Stomach (tissue), 9 donors: ENCODE results near the gene KMT5C. TPM values are rescaled to one million over a fixed set of nuclear protein-coding genes. Genes with fewer than 3 reads are reported as not detected.

Source experiments
- DNase-seq, 2 donors: peaks; one replicate each; pipeline versions ENCODE4 v3.0.0 to v3.0.0-alpha.2; 2013 to 2019
- H3K27ac ChIP-seq, 5 donors: fragments of 200-600 bp in 4 of 5; sonication (generic) in 4 of 5; one replicate each; pipeline ENCODE4 v1.5.1; 2013 to 2019; ENCODE audit warnings: mild to moderate bottlenecking in 1 of 5, moderate library complexity in 1 of 5
- H3K27me3 ChIP-seq, 3 donors: fragments of 200-600 bp; sonication (generic); one replicate each; pipeline ENCODE4 v1.5.1; 2017 to 2019; ENCODE audit warnings: mixed run types in 1 of 3
- H3K36me3 ChIP-seq, 4 donors: fragments of 200-600 bp; sonication (generic); 1 replicate in 3 of 4; 2 replicates in 1 of 4; pipeline ENCODE4 v1.5.1; 2016 to 2019
- H3K4me1 ChIP-seq, 4 donors: fragments of 200-600 bp; sonication (generic); one replicate each; pipeline ENCODE4 v1.5.1; 2016 to 2019
- H3K4me3 ChIP-seq, 4 donors: fragments of 200-600 bp; sonication (generic) in 3 of 4; one replicate each; pipeline ENCODE4 v1.5.1; 2016 to 2019; ENCODE audit warnings: mild to moderate bottlenecking in 1 of 4
- H3K9me3 ChIP-seq, 4 donors: fragments of 200-600 bp; sonication (generic); one replicate each; pipeline ENCODE4 v1.5.1; 2016 to 2019
- EP300 ChIP-seq: sonication (generic); formaldehyde crosslinking; IDR thresholded peaks from one replicate; pipeline ENCODE4 v1.6.1; 2017; ENCODE audit warnings: antibody characterized with exemption
- POLR2A ChIP-seq, 4 donors: fragments of 450-650 bp; IDR thresholded peaks; one replicate each; pipeline ENCODE4 v1.6.1; 2016; ENCODE audit warnings: antibody characterized with exemption in 4 of 4, control low read depth in 2 of 4, mild to moderate bottlenecking in 1 of 4, moderate library complexity in 1 of 4
- POLR2AphosphoS5 ChIP-seq, 3 donors: sonication (generic); formaldehyde crosslinking; IDR thresholded peaks; one replicate each; pipeline ENCODE4 v1.6.1; 2016; ENCODE audit warnings: antibody characterized with exemption in 3 of 3
- WGBS, 5 donors: extraction: QIAGEN DNeasy Blood & Tissue Kit in 3 of 5; methylation state at CpG; one replicate each; pipeline versions ENCODE4 v1.1.5 to v1.1.7; 2013 to 2018; 5-methylcytosine and 5-hydroxymethylcytosine counted together
- intact Hi-C: fragments of 100-400 bp; cut with DNase I; formaldehyde crosslinking; loops from one replicate; pipeline ENCODE4 v1.15.1; 2023; ENCODE audit warnings: low total_unique reads
- polyA plus RNA-seq, 3 donors: library from polyadenylated mRNA; stranded (reverse); fragments of 200-250 nt; gene quantifications; one replicate each; pipeline ENCODE4 v1.2.3, GENCODE V29; 2013
- total RNA-seq, 5 donors: library from RNA; depleted of rRNA; stranded (reverse); fragments of >200 nt; gene quantifications; one replicate each; pipeline versions ENCODE4 v1.1.0 to v1.2.3, GENCODE V29; 2014 to 2016
- TF ChIP-seq, protein P1 (sequence below), 7 experiments: fragments of 450-650 bp in 4 of 7; fragments of 200-600 bp in 3 of 7; sonication (generic) in 3 of 7; IDR thresholded peaks; one replicate each; pipeline ENCODE4 v1.5.1; 2016 to 2019; ENCODE audit warnings: antibody characterized with exemption in 7 of 7, control low read depth in 2 of 7, mild to moderate bottlenecking in 1 of 7
- donor health status: healthy with polysubstance abuse.
- donor health status: Bipolar disorder and iron deficiency.
- donor health status: healthy.

The KMT5C gene
- total and polyA plus RNA-seq, 8 donors: 2.7 to 122 (median 12.2) TPM

DNA sequence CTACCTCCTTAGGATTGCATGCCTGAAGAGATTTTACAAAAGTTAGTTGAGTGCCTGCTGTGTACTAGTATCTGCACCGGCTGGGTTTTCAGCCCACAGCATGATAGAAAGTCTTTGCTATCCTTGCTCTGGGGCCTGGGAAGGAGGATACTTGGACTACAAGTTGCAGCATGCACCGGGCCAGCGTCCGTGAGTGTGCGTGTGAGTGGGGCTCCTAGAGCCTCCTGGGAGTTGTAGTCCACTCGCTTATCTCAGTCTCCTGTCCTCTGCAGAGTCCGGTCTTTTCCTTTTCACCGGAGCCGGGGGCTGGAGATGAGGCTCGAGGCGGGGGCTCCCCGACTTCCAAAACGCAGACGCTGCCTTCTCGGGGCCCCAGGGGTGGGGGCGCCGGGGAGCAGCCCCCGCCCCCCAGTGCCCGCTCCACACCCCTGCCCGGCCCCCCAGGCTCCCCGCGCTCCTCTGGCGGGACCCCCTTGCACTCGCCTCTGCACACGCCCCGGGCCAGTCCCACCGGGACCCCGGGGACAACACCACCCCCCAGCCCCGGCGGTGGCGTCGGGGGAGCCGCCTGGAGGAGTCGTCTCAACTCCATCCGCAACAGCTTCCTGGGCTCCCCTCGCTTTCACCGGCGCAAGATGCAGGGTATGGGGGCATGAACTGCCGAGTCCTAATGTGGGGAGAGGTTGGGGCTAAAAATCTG, 35.2 kb upstream of the KMT5C start:
- intact Hi-C loops: loop anchor here (10.0 kb wide), 1 partner anchor 110 kb away; no protein-coding TSS in a partner anchor

DNA sequence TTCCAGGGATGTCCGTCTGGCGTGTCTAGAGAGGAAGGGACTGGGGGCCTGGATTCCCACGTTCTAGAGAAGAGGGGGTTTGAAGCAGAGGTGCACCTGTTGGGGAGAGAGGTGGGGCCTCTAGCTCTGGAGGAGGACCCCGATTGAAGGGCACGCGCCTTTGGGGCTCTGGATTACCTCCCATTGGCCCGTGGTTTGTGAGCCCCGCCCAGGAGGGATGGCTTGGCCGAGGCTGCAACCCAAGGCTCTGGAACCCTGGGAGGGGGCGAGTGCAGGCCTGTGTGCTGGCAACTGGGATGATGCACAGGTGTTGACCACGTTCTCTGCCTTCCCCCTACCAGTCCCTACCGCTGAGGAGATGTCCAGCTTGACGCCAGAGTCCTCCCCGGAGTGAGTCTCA, 34.7 kb upstream of the KMT5C start:
- Histone ChIP-seq H3K9me3 (no peaks in the 10 kb centered on the region), H3K4me3 (no peak overlapping the region), H3K27me3 (peaks cover 0 to 7% (median 0%) of the 10 kb centered on the region in 3 donors), H3K27ac (no peak overlapping the region), H3K36me3 (peaks cover 0 to 55% (median 27%) of the 10 kb centered on the region in 4 donors), H3K4me1 (peaks cover 7 to 12% (median 12%) of the 10 kb centered on the region in 4 donors)
- 66 to 82% (median 76%) methylated on average over 12 to 14 of the region's 14 CpGs for WGBS, 5 donors
- TF ChIP-seq POLR2AphosphoS5 (IDR thresholded peaks at IDR 0.05) (no peak), POLR2A (IDR thresholded peaks at IDR 0.05) (no peak), EP300 (no peak)
- TF ChIP-seq, protein P1, sequence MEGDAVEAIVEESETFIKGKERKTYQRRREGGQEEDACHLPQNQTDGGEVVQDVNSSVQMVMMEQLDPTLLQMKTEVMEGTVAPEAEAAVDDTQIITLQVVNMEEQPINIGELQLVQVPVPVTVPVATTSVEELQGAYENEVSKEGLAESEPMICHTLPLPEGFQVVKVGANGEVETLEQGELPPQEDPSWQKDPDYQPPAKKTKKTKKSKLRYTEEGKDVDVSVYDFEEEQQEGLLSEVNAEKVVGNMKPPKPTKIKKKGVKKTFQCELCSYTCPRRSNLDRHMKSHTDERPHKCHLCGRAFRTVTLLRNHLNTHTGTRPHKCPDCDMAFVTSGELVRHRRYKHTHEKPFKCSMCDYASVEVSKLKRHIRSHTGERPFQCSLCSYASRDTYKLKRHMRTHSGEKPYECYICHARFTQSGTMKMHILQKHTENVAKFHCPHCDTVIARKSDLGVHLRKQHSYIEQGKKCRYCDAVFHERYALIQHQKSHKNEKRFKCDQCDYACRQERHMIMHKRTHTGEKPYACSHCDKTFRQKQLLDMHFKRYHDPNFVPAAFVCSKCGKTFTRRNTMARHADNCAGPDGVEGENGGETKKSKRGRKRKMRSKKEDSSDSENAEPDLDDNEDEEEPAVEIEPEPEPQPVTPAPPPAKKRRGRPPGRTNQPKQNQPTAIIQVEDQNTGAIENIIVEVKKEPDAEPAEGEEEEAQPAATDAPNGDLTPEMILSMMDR (IDR thresholded peaks at IDR 0.05): no peak
- DNase-seq: no peak
- intact Hi-C loops: loop anchor here (10.0 kb wide), 1 partner anchor 110 kb away; no protein-coding TSS in a partner anchor

More for the DNA sequence above, 35.2 kb upstream of the KMT5C start:
- Histone ChIP-seq H3K9me3 (no peaks in the 10 kb centered on the region), H3K4me1 (peaks cover 7 to 12% (median 12%) of the 10 kb centered on the region in 4 donors), H3K4me3 (no peak overlapping the region), H3K36me3 (peaks cover 0 to 50% (median 25%) of the 10 kb centered on the region in 4 donors), H3K27me3 (peaks cover 0 to 7% (median 0%) of the 10 kb centered on the region in 3 donors), H3K27ac (no peak overlapping the region)
- TF ChIP-seq EP300: no peak
- TF ChIP-seq POLR2A (IDR thresholded peaks at IDR 0.05): no peak
- no peak for TF ChIP-seq POLR2AphosphoS5 (IDR thresholded peaks at IDR 0.05)
- TF ChIP-seq, protein P1 (IDR thresholded peaks at IDR 0.05): no peak
- peak; percentile 46 to 64 for DNase-seq
- 76 to 91% (median 90%) methylated on average over 15 to 39 of the region's 39 CpGs for WGBS, 5 donors

DNA sequence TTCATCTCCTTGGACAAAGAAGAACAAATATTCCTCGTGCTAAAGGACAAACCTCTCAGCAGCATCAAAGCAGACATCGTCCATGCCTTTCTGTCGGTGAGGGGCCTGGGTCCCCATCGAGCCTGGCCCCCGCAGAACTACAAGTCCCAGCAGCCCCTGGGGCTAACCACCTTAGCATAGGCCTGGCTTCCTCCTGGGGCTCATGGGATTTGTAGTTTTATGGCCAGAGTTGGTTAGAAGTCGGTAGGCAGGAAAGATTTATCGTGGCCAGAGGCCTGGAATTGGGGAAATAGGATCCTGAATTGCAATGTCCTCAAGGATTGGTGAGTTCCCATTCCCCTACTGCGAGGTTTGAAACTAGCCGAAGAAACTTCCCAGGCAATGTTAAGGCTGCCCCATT, 34.2 kb upstream of the KMT5C start:
- Histone ChIP-seq H3K4me3 (no peak overlapping the region), H3K36me3 (peaks cover 0 to 61% (median 27%) of the 10 kb centered on the region in 4 donors), H3K4me1 (peaks cover 7 to 12% (median 12%) of the 10 kb centered on the region in 4 donors), H3K27ac (no peak overlapping the region), H3K9me3 (no peaks in the 10 kb centered on the region), H3K27me3 (peaks cover 0 to 5% (median 0%) of the 10 kb centered on the region in 3 donors)
- 75 to 83% (median 78%) methylated on average over 9 of the region's 9 CpGs for WGBS, 5 donors
- TF ChIP-seq POLR2A (IDR thresholded peaks at IDR 0.05) (no peak), POLR2AphosphoS5 (IDR thresholded peaks at IDR 0.05) (no peak), EP300 (no peak)
- TF ChIP-seq, protein P1 (IDR thresholded peaks at IDR 0.05): no peak
- DNase-seq: peak; percentile 39 to 65
- intact Hi-C loops: loop anchor here (10.0 kb wide), 1 partner anchor 109 kb away; no protein-coding TSS in a partner anchor

DNA sequence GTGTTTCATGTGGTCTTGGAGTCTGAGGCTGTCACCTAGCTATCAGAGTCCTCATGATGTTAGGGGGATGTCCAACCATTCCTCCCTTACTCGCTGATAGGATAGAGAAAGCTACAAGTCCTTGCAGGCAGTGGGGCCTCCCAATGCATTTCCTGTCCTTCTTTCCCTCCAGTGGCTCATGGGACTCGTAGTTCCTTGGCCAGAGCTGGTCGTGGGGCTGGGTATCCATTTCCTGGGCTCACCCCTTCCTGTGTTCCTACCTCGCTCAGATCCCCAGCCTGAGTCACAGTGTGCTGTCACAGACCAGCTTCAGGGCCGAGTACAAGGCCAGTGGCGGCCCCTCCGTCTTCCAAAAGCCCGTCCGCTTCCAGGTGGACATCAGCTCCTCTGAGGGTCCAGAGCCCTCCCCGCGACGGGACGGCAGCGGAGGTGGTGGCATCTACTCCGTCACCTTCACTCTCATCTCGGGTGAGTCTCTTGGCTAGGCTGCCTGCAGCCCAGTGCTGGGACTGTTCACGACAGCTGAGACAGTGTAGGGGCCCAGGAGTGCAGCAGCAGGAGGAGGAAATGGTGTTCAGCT, 33.6 kb upstream of the KMT5C start:
- H3K36me3 ChIP-seq: peaks cover 0 to 61% (median 27%) of the 10 kb centered on the region in 4 donors
- 88 to 93% (median 90%) methylated on average over 17 of the region's 17 CpGs for WGBS, 5 donors

More for the DNA sequence above, 33.6 kb upstream of the KMT5C start:
- TF ChIP-seq, protein P1 (IDR thresholded peaks at IDR 0.05): no peak
- Histone ChIP-seq H3K9me3 (no peaks in the 10 kb centered on the region), H3K4me1 (peaks cover 7 to 12% (median 12%) of the 10 kb centered on the region in 4 donors), H3K27ac (no peak overlapping the region), H3K27me3 (no peaks in the 10 kb centered on the region), H3K4me3 (no peak overlapping the region)
- DNase-seq: no peak
- intact Hi-C loops: loop anchor here (10.0 kb wide), 1 partner anchor 109 kb away; no protein-coding TSS in a partner anchor
